Colonic mucosa (tissue), 4 donors: ENCODE data around the gene ZFYVE9. TPM values are rescaled to one million over a fixed set of nuclear protein-coding genes. Genes with fewer than 3 reads are reported as not detected.
"Not testable (repeated sequence)": the region's sequence is repeated elsewhere in the genome, so short reads cannot be mapped to it uniquely, and the experiment has no call there.

Experiments
- DNase-seq: peaks from one replicate; pipeline ENCODE4 v3.0.0-alpha.2; 2020
- H3K27ac ChIP-seq: fragments of 200-600 bp; one replicate; pipeline ENCODE4 v1.8.0; 2021
- H3K27me3 ChIP-seq: fragments of 200-600 bp; one replicate; pipeline ENCODE4 v1.8.0; 2021
- H3K36me3 ChIP-seq: fragments of 200-600 bp; one replicate; pipeline ENCODE4 v1.8.0; 2021
- H3K4me1 ChIP-seq: fragments of 200-600 bp; one replicate; pipeline ENCODE4 v1.8.0; 2021; ENCODE audit warnings: mild to moderate bottlenecking
- H3K4me3 ChIP-seq: fragments of 200-600 bp; one replicate; pipeline ENCODE4 v1.8.0; 2021
- H3K9ac ChIP-seq, 2 donors: one replicate each; pipeline ENCODE4 v1.7.0; 2013; ENCODE audit warnings: control low read depth in 2 of 2, low read depth in 2 of 2, low read length in 2 of 2
- H3K9me3 ChIP-seq: fragments of 200-600 bp; one replicate; pipeline ENCODE4 v1.8.0; 2021
- CTCF ChIP-seq: fragments of 200-600 bp; IDR thresholded peaks from one replicate; pipeline ENCODE4 v1.8.0; 2022; ENCODE audit warnings: antibody characterized with exemption, mild to moderate bottlenecking
- intact Hi-C: fragments of 100-400 bp; cut with DNase I; formaldehyde crosslinking; loops from one replicate; pipeline ENCODE4 v1.14.1; 2022
- total RNA-seq, 2 donors: library from RNA; stranded (reverse); fragmentation: NEBNext Ultra II Directional in 1 of 2; extraction: Animal tissue kit (Norgen Biotek cat#: 25700) in 1 of 2; gene quantifications; one replicate each; pipeline ENCODE4 v1.2.1, GENCODE V29; 2021
- donor health status: healthy.
- donor health status: DM: no; HTN: no; CAD: no.
- donor health status: DM: no; HTN: no; CAD: no.

ZFYVE9 gene
- total RNA-seq, 2 donors from 2014 or later: 13.1 to 18.9 TPM

- intact Hi-C loops: no loop called here
- DNase-seq: peak; percentile 46
- Histone ChIP-seq H3K4me1 (no peaks in the 10 kb centered on the region), H3K9ac (peak overlapping the region; percentile 76 to 96), H3K36me3 (no peaks in the 10 kb centered on the region), H3K9me3 (no peaks in the 10 kb centered on the region), H3K27ac (peak overlapping the region; percentile 86), H3K4me3 (peak overlapping the region; percentile 83), H3K27me3 (no peaks in the 10 kb centered on the region)
- TF ChIP-seq CTCF: no peak
These were observed 613 bp downstream of the ZFYVE9 start for GRCh38 chr1:52142220-52143183.

- no peak for DNase-seq
- Histone ChIP-seq H3K4me1 (no peaks in the 10 kb centered on the region), H3K27ac (no peak overlapping the region), H3K9me3 (no peaks in the 10 kb centered on the region), H3K4me3 (no peak overlapping the region), H3K36me3 (no peaks in the 10 kb centered on the region), H3K27me3 (no peaks in the 10 kb centered on the region), H3K9ac (no peak overlapping the region)
- intact Hi-C loops: no loop called here
- TF ChIP-seq CTCF: no peak
These were observed 3.2 kb downstream of the ZFYVE9 start for GRCh38 chr1:52145137-52145536.

GRCh38 chr1:52150445-52150844, 8.6 kb downstream of the ZFYVE9 start:
- H3K4me3 ChIP-seq, H3K9me3 ChIP-seq, DNase-seq, H3K9ac ChIP-seq, H3K27me3 ChIP-seq, H3K36me3 ChIP-seq, H3K27ac ChIP-seq, intact Hi-C loops, H3K4me1 ChIP-seq: not testable (repeated sequence)

- DNase-seq: no peak
- no peaks in the 10 kb centered on the region for H3K27me3 ChIP-seq
- H3K4me1 ChIP-seq: no peaks in the 10 kb centered on the region
- TF ChIP-seq CTCF: no peak
- no peaks in the 10 kb centered on the region for H3K36me3 ChIP-seq
- H3K27ac ChIP-seq: no peak overlapping the region
- no peak overlapping the region for H3K9ac ChIP-seq
- H3K4me3 ChIP-seq: no peak overlapping the region
- H3K9me3 ChIP-seq: no peaks in the 10 kb centered on the region
- intact Hi-C loops: no loop called here
These were observed 9.1 kb downstream of the ZFYVE9 start for GRCh38 chr1:52150946-52151345.

DNA sequence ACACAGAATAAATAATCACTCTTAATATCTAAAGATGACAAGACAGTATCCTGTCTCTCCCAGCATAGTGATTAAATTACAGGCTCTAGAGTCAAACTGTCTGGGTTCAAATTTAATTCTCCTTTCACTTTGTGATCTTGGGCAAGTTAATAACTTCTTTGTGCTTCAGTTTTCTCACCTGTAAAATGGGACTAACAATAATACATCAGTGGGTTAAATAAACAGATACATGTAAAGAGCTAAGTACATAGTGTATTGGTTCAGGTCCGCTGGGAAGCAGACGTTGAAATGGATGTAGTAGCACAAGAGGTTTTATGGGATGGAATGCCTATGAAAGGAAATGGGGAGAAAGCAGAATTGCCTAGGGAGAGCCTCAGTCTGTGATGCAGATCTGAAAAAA, 10.7 kb downstream of the ZFYVE9 start:
- no peak for DNase-seq
- H3K27me3 ChIP-seq: no peaks in the 10 kb centered on the region
- H3K36me3 ChIP-seq: no peaks in the 10 kb centered on the region
- TF ChIP-seq CTCF: no peak
- no peaks in the 10 kb centered on the region for H3K9me3 ChIP-seq
- no peak overlapping the region for H3K4me3 ChIP-seq
- H3K9ac ChIP-seq: no peak overlapping the region
- H3K4me1 ChIP-seq: no peaks in the 10 kb centered on the region
- H3K27ac ChIP-seq: no peak overlapping the region
- intact Hi-C loops: no loop called here

DNA sequence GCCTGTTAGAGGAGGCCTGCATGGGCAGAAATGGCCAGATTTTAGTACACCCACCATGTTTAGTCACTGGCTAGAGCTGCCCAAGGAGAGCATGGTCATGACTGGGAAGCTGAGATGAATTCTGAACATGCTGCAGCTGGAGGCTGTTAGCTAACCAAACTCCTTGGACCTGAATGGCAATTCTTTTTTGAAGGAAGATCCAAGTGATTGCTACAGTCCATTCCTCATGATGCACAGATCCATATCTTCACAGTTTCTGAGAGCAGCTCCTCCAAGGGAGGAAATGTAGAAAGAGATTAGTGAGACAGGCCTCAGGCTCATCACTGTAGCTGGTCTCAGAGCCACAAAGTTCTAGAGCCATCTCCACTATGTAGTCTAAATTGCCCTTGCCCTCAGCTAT, 11.1 kb downstream of the ZFYVE9 start:
- no peak for TF ChIP-seq CTCF
- H3K9me3 ChIP-seq: no peaks in the 10 kb centered on the region
- intact Hi-C loops: no loop called here
- no peak overlapping the region for H3K27ac ChIP-seq
- H3K27me3 ChIP-seq: no peaks in the 10 kb centered on the region
- H3K4me3 ChIP-seq: no peak overlapping the region
- H3K9ac ChIP-seq: no peak overlapping the region
- H3K36me3 ChIP-seq: no peaks in the 10 kb centered on the region
- no peak for DNase-seq
- H3K4me1 ChIP-seq: no peaks in the 10 kb centered on the region
